ENCODE results near the gene CRB2.
"Not testable (repeated sequence)": the region's sequence is repeated elsewhere in the genome, so short reads cannot be mapped to it uniquely, and the experiment has no call there.

Gene CRB2

GRCh38 chr9:123383512-123384170 lies 27.6 kb downstream of the CRB2 start:
- DNase-seq: no peak

DNA sequence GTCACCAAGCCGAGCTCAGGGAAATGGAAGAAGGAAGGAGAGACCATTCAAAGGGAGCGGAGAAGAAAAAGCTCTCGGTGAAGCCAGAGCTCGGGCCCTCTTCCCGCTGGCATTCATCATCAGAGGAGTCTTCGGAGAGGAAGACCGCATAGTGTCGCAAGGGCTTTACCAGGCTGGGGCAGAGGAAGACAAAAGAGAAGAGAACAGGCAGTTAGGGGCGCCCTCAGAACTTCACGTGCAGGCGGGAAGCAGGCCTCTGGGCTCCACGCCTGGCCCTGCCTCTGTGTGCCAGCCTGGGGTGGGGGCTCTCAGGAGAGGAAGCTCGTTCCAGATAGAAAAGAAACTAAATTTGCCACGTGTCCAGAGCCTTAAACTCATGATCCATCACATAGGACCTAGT lies 31.7 kb downstream of the CRB2 start:
- no peak for DNase-seq

- no peak for DNase-seq
Measured at GRCh38 chr9:123389070-123389469, 33.1 kb downstream of the CRB2 start.

DNA sequence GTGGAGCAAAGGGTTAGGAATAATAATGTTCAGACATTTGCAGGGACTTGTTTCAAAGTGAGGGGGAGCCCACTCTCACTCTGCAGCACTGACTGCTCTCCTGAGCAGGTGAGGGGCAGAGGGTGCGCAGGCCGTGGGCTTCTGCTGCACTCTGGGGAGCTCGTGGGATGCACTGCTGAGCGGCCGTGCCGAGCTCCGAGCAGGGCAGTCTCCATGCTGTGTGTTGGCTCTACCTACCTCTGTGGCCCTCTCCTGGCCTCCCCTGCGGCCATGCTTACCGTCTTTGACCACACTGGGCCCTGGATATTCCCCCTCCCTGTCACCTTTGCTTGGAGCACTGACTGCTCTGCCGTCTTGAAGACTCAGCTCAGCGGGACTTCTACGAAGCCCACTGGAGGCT lies 33.7 kb downstream of the CRB2 start:
- DNase-seq: no peak

DNA sequence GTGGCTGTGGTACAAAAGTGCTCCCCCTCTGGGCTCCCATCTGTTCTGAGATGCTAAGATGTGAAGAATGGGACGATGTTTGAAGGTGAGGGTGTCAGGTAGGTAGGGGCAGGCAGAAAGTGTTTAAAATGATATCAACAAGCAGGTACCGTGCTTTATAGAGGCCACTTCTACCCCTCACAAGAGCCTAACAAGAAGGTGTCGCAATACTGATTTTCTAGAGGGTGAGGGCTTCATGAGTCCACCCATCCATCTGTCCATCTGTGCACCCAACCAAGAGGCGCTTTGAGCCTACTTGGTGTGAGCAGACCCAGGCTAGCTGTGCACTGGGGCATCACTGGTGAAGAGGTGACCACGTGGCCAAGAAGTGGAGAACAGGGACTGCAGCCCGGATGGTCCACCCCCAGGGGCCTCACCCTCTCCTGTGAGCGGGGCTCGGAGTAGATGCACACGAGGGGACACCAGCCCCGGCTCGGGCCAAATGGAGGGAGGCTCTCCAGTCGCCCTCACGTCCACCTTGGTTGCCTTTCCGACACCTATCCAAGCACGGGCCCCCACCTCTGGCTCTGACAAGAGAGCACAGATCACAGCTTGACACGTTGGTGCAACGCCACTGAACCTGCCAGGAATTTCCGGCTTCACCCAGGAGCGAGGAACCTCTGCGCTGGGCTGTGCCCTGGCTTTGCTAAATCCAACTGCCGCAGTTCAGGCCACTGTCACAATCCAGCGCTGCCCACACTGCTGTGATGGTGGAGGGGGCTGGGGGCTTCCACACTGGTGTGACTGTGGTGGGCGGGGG lies 34.5 kb downstream of the CRB2 start:
- DNase-seq: no peak

DNA sequence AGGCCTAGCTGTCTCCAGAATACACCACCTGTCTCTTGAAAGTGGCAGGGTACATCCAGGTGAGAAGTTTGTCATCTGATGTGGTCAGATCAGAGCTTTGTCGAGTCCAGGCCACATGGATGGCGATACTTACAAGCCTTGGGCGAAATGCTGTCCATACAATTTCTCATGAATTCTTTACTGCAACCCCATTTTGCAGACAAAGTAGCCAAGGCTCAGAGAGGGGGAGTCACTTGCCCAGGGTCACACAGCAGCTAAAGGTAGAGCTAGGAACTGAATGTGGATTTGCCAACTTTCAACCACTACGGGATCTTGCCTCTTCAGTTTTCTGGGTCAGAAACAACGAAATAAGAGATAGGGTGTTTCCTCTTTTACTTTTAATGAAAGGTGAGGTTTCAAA lies 35.2 kb downstream of the CRB2 start:
- DNase-seq: no peak

- no peak for DNase-seq
Measured at GRCh38 chr9:123391946-123392345, 35.9 kb downstream of the CRB2 start.

DNA sequence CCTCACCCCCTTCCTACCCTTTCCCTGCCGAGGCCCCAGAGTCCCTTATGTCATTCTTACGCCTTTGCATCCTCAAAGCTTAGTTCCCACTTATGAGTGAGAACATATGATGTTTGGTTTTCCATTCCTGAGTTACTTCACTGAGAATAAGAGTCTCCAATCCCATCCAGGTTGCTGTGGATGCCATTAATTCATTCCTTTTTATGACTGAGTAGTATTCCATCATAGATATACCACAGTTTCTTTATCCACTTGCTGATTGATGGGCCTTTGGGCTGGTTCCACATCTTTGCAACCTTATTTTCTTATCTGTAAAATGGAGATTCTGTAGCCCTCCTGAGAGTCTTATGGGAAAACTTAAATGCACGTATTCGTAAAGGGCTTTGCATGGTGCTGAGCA lies 36.8 kb downstream of the CRB2 start:
- DNase-seq: no peak

DNA sequence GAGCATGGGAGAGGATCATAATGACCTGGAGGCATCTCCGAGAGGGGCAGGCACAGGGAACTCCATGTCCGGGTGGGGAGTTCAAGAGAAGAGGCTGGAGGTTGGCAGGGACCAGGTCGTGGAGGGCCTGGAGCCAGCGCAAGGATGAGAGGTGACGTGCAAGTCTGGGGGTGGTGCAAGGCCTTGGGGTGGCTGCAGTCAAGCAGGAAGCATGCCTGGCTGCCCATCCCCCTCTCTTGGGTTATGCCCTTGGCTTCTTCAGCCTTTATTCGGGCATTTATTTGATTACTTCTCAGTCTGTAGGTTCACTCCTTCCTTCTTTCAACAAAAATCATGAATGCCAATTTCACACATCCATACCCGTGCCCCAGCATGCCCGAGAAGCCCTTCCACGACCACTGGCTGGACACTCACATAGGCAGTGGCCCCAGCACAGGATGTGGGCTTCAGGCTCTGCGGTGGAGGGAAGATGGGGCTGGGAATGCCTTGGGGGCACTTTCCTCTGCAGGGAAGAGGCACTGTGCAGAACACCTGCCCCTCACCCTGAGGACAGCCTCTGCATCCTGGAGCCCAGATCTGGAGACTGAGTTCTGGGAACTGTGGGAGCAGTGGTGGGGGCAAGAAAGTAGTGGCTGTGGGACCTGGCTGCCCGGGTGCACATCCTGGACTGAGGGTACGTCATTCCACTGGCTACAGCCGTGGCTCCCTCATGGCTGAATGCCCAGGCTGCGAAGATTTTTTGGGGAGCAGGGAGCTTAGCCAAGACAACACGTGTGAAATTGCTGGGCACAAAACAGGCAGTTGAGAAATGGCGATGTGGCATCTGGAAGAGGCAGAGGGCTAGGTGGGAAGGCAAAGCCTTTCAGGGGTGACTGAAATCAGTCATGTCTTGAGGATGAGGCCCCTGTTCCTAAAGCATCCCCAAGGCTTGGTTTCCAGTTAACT lies 38.6 kb downstream of the CRB2 start:
- DNase-seq: no peak

DNA sequence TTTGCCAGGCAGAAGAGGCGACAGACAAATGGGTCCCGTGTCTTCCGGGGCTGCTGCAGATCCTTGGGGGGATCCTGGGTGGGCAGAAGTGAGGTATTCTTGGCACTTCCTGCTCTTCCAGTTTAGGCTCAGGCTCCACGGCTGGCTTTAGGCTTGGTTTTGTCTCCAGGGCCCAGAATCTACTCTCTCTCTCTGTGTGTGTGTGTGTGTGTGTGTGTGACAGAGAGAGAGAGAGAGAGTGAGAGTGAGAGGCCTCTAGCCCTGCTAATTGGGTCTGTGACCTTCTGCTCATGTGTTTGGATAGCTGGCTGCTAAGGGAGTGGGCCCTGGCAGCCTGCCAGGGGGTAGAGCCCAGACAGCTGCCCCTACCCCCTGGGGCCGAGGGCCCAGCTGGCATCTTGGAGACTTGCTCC lies 39.3 kb downstream of the CRB2 start:
- DNase-seq: no peak

DNA sequence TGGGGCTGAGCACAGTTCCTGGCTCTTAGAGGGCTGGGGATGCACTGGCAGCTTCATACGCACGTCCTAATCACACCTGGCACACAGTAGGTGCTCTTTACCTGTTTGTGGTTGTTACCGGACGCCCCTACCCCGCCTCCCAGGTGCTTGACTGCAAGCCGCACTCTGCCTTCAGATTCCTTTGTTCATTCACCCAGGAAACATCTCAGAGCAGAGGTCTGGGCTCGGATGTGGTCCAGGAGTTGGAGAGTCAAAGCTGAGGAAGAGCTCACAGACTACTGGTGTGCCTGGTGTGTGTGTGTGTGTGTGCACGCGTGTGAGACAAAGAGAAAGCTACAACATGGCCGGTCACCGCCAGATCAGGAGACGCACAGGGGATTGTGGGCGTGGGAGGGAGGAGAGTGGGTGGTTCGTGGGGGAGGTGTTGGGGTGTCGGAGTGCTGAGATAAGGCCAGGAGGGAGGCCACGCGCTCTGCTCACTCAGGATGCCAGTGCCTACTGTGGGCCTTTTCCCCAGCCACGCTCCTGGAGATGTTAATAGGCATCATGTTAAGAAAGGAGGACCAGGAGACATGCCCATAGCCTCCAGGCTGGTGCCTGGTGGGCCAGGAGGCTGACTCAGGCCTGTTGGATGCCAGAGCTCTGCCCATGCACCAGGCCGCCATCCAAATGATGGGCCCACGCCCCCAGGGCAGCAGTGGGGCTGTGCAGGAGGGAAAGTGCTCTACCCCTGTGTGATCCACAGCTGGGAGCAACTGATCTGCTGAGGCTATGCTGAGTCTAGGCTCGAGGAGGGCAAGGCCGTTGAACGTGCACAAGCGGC lies 39.9 kb downstream of the CRB2 start:
- no peak for DNase-seq

- no peak for DNase-seq
Measured at GRCh38 chr9:123397975-123398374, 42.0 kb downstream of the CRB2 start.

- DNase-seq: not testable (repeated sequence)
Measured at GRCh38 chr9:123398938-123399337, 42.9 kb downstream of the CRB2 start.

GRCh38 chr9:123399803-123400378 lies 43.9 kb downstream of the CRB2 start:
- no peak for DNase-seq

DNA sequence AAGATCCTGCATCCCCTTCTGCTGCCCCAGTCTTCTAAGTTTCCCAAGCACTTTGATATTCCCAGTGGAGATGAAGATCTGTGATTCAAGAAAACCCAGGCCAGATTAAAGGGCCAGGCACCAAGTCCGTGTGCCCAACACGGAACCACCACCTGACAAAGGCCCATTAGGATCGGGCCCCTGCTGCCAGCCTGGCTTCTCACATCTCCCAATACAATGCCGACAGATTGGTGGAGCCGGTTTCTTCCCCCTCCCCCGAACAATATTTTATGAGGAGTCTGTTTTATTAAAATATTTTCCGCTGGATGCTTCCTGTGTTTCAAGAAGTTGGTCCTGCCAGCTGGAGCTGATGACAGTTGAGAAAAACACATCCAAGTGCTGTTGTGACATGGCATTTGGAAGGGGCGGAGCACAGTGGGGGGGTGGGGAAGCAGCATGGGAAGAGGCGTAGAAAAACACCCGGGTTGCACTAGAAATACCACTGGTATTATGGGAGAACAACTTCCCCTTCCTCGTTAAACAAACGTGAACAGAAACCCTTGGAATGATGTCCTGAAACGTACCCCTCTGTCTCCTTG lies 45.0 kb downstream of the CRB2 start:
- no peak for DNase-seq

- no peak for DNase-seq
Measured at GRCh38 chr9:123401879-123402513, 46.0 kb downstream of the CRB2 start.

GRCh38 chr9:123402981-123403509 lies 47.0 kb downstream of the CRB2 start:
- DNase-seq: no peak

- DNase-seq: no peak
Measured at GRCh38 chr9:123406016-123406415, 50.0 kb downstream of the CRB2 start.

DNA sequence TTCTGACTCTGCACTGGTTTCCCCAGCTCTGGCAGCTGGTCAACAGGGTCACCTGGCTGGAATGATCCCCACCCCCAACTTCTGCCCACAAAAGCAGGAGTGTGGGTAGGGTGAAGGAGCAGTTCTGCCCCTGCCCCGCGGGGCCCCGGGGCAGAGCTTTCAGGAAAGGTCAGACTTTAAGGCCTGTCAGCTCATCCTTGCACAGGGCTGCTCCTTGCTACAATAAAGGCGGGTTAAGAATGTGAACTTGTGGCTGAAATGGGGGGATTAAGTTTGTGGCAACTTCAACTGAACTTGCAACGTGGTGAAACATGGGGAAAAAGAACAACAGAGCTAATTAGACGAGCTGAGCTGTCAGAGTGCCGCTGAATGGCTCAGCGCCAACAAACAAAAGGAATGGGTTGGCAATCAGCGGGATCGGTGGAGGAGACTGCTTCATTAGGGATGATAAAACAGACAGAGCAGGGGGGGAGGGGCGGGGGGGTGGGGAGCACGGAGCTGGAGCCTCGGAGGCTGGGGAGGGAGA lies 50.8 kb downstream of the CRB2 start:
- no peak for DNase-seq

DNA sequence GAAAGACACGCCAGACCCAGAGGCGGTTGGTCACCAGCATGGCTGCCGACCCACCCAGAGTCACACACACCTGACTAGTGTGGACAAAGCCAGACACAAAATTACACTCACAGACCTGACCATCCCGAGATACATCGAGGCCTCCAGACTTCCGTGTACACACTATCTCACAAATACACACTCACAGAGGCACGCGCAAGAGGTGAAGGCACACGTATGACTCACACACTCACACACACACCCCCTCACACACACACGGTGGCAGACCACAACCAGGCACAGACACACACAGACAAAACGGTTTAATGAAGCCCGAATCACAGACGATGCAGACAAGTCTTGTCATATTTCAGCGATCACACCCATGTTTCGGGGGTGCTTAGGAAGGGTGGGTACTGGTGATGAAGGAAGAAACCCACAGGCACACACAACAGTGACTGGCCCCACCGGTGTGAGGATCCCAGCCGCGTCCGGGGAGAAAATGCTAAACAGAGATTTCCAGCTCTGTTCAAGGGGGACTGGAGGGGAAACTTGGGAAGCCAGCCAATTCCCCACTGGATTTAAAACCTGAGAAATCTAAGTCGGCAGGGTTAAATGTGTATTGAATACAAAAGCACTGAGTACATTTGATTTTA lies 51.3 kb downstream of the CRB2 start:
- no peak for DNase-seq

Data from activated effector memory CD4-positive, alpha-beta T cell treated with Interleukin-2 at 50 U/mL for 16 hours (primary cell).